ENCODE results near the gene CAMKMT. TPM values are rescaled to one million over a fixed set of nuclear protein-coding genes. Genes with fewer than 3 reads are reported as not detected.

The CAMKMT gene
- total RNA-seq, 1 donor from 2014 or later: 12.1 TPM

DNA sequence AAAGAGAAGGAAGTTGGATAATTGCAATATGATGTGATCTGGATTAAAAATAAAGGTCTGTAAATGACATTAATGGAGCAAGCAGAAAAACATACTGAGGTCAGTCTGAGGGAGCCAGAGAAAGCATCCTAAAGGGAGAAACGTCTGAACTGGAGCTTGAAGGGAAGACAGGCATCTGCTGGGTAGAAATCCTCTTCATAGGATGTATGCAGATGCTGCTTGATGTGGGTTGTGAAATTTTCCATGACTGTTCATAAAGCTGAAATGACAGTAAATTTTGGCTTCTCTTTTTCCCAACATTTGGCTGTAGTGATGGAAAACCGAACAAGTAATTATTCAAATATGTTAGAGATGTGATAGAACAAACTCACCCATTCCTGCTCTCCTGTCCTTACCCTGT, 287.6 kb downstream of the CAMKMT start:
- no peak for DNase-seq (ENCODE audit: low spot score)

GRCh38 chr2:44650796-44651195, 289.0 kb downstream of the CAMKMT start:
- DNase-seq (ENCODE audit: low spot score): no peak

- no peak for DNase-seq (ENCODE audit: low spot score)
Measured at GRCh38 chr2:44651974-44652373, 290.2 kb downstream of the CAMKMT start.

DNA sequence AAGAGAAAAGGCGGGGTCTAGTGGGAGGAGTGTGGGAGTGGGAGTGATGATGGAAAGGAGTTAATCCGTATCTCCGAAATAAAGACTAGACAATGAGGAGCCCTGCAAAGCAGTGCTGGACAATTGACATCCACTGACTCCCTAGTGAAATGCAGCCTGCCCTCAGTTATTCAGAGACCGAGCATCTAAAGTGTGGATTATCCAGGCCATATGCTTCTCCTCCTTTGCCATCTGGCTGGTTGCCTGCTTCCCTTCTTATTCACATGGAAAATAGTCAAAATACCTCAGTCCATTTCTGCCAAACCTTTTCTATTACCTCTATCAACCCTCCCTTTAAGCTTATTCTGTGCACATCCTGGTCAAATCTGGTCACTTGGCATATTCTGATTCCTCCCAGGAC, 291.0 kb downstream of the CAMKMT start:
- no peak for DNase-seq (ENCODE audit: low spot score)

- DNase-seq (ENCODE audit: low spot score): no peak
Measured at GRCh38 chr2:44655401-44655864, 293.7 kb downstream of the CAMKMT start.

GRCh38 chr2:44656460-44656859, 294.7 kb downstream of the CAMKMT start:
- no peak for DNase-seq (ENCODE audit: low spot score)

GRCh38 chr2:44663471-44664073, 301.8 kb downstream of the CAMKMT start:
- no peak for DNase-seq (ENCODE audit: low spot score)

GRCh38 chr2:44668336-44668735, 306.6 kb downstream of the CAMKMT start:
- DNase-seq (ENCODE audit: low spot score): no peak

DNA sequence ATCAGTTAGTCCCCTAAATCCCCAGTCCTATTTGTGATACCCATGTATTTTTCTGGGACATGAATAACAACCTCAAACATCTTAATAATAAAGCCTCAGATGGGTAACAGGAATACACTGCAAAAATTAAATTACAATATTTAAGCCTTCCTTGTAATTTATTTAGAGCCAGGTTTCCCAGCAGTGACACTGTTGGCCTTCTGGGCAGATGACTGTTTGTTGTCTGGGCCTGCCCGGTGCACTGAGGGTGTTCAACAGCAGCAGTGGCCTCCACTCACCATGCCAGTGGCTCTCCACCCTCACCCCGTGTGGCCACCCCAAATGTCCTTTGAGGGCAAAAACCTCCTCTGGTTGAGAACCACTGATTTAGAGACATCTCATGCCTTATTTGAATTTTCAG, 309.5 kb downstream of the CAMKMT start:
- DNase-seq (ENCODE audit: low spot score): no peak

DNA sequence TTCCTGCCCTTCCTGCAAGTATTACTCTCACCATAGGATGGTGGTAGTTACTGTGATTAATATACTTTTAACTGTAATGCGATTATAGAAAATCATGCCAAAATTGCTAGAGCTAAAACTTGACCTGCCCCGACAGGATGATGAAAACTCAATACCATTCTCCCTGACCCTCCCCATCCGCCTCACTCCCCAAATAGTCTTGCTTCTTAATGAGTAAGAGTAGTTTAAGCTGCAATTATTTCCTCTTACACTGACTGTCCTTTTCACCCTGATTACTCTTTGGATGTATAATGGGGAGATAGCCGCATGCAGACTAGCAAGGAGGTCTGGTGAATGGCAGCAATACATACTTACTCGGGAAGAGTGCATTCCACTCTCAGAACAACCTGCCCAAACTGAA, 310.2 kb downstream of the CAMKMT start:
- DNase-seq (ENCODE audit: low spot score): no peak

DNA sequence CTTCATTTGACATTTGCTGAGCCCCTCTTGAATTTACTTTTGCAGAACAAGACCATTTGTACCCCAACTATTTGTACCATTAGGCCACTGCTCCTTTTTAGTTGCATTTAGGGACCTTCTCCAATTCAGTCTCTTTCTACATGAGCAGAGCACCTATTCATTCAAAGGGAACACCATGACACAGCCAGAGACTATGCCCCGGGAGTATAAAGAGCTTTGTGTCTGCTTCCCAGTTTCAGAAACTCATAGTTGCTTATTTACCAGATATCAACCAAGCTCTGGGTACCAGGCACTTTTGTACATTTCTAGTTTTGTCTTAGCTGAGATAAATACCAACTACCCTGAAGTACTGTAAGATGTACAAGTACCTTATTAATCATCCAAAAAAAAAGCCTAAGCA, 310.7 kb downstream of the CAMKMT start:
- DNase-seq (ENCODE audit: low spot score): no peak

GRCh38 chr2:44674473-44675284, 312.9 kb downstream of the CAMKMT start:
- DNase-seq (ENCODE audit: low spot score): no peak

DNA sequence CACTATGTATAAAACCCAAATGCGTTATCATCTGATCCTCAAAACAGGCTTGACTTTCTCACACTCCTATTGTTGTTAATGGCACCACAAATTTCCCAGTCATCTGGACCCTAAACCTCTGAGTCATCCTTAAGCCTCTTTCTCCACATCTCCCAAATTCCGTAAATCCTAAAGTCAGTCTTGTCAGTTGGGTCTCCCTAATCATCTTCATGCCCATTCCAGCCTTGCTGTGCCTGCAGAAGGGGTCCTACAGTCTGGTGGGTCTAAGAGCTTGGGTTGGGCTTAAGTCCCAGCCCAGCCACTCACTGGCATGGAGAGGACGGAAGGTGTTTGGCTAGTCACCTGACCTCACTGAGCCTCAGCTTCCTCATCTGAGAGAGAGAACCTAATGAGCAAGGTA, 314.6 kb downstream of the CAMKMT start:
- no peak for DNase-seq (ENCODE audit: low spot score)

DNA sequence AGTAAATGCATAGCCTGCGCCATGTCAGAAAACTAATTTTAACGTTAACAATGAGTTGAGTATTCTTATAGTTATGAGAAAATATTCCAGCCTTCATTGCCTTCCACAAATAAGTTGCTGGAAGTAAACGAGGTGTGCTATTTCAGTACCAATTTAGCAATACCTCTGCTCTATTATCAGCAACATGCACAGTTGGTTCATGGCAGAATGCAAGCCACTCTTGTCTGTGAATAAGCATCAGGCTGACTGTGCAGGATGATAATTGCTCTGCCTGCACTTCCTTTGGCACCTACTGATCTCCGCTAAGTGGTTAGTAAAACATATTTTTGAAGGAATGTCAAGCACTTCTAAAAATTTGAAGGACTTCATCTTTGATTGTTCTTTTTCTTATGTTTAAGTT, 317.8 kb downstream of the CAMKMT start:
- no peak for DNase-seq (ENCODE audit: low spot score)

GRCh38 chr2:44679990-44680389, 318.2 kb downstream of the CAMKMT start:
- DNase-seq (ENCODE audit: low spot score): no peak

GRCh38 chr2:44680424-44680971, 318.8 kb downstream of the CAMKMT start:
- DNase-seq (ENCODE audit: low spot score): no peak

- DNase-seq (ENCODE audit: low spot score): no peak
Measured at GRCh38 chr2:44680983-44681531, 319.3 kb downstream of the CAMKMT start.

- no peak for DNase-seq (ENCODE audit: low spot score)
Measured at GRCh38 chr2:44682459-44682858, 320.7 kb downstream of the CAMKMT start.

GRCh38 chr2:44684559-44684958, 322.8 kb downstream of the CAMKMT start:
- no peak for DNase-seq (ENCODE audit: low spot score)

GRCh38 chr2:44686561-44686960, 324.8 kb downstream of the CAMKMT start:
- DNase-seq (ENCODE audit: low spot score): no peak

- DNase-seq (ENCODE audit: low spot score): no peak
Measured at GRCh38 chr2:44687686-44688455, 326.1 kb downstream of the CAMKMT start.

All from mucosa of gallbladder (tissue), 1 donor.